ENCODE results near the gene C11orf68.
"Not testable (repeated sequence)": the region's sequence is repeated elsewhere in the genome, so short reads cannot be mapped to it uniquely, and the experiment has no call there.

C11orf68 gene

GRCh38 chr11:65918211-65919140 lies at the start of gene C11orf68:
Gene C11orf68, minus strand, starts transcription at chr11:65919062. Its CDS starts 31 bp downstream, at chr11:65919031.
- peak in 4 of 56 donors; percentile 42 to 62 (median 52) for DNase-seq

GRCh38 chr11:65967329-65967934 lies 48.6 kb upstream of the C11orf68 start:
- no peak for DNase-seq

DNA sequence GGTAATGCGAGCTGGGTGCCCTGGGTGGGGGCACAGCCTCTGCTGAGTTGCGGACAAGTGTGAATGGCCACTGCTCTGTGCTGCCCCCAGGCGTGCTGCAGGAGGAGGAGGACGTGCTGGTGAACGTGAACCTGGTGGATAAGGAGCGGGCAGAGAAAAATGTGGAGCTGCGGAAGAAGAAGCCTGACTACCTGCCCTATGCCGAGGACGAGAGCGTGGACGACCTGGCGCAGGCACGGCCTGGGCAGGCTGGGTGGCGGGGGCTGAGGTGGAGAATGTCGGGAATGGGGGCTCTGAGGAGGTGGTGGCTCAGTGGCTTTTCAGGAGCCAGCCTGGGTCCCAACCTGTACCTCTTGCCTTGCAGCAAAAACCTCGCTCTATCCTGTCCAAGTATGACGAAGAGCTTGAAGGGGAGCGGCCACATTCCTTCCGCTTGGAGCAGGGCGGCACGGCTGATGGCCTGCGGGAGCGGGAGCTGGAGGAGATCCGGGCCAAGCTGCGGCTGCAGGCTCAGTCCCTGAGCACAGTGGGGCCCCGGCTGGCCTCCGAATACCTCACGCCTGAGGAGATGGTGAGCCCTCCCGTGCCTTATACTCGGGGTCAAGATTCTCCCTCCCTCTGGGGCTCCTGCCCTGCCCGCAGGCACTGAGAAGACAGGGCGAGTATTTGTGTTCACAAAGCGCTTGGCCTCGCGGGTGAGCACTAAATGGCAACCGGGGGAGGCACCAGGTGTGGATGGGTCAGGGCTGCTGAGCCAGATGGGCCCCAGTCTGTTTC lies 47.3 kb upstream of the C11orf68 start:
- DNase-seq: no peak

GRCh38 chr11:65964906-65965305 lies 46.0 kb upstream of the C11orf68 start:
- no peak for DNase-seq

DNA sequence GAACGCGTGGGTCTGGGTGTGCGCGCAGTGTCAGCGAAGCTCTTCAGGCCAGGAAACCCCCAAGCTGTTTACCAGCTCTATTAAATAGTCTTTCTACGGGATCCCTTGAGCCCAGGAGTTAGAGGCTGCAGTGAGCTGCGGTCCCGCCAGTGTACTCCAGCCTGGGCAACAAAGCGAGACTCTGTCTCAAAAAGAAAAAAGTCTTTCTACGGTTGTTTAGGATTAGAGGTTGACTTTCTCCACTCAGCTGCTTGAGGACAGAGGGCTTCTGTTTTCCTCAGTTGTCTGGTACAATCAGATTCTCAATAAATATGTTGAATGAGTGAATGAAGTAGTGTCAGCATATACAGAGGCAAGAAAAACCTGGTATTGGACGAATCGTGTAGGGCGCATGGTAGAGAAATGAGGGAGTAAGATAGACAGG lies 43.3 kb upstream of the C11orf68 start:
- DNase-seq: no peak

DNA sequence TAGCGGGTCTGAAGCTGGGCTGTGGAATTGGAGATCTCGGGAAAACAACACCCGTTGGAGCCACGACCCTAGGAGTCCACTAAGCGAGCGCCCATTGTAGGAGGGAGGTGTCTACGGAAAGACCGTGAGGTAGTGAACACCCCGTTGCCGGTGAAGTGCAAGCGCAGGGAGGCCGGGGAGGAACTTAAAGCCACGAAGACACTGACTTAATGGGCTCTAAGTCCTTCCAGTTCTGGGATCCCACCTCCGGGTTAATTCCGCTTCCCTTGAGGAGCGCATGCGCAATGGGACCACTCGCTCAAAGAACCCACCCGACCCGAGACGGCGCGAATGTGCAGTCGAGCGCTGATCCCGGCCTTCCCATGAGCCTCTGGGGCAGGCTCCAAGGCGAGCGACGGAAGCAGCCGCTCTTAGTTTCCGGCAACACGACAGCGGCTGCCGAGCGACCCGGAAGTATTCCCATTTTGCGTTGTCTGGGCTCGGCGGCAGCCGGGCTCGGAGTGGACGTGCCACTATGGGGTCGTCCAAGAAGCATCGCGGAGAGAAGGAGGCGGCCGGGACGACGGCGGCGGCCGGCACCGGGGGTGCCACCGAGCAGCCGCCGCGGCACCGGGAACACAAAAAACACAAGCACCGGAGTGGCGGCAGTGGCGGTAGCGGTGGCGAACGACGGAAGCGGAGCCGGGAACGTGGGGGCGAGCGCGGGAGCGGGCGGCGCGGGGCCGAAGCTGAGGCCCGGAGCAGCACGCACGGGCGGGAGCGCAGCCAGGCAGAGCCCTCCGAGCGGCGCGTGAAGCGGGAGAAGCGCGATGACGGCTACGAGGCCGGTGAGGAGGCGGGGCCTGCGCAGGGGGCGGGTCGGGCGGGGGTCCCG lies 42.6 kb upstream of the C11orf68 start, which contains the start of gene SART1:
SART1 (plus strand) TSS at position 468 of the 874 bp plus-strand sequence; CDS start at position 515, 47 bp downstream.
- DNase-seq: peak; percentile 45 to 98 (median 95)

GRCh38 chr11:65960824-65961266 lies 42.0 kb upstream of the C11orf68 start:
- DNase-seq: peak in 1 of 56 donors; percentile 21

- DNase-seq: no peak
Measured at GRCh38 chr11:65958774-65959420, 40.0 kb upstream of the C11orf68 start.

GRCh38 chr11:65958291-65958690 lies 39.4 kb upstream of the C11orf68 start:
- no peak for DNase-seq

GRCh38 chr11:65954771-65955170 lies 35.9 kb upstream of the C11orf68 start:
- DNase-seq: no peak

DNA sequence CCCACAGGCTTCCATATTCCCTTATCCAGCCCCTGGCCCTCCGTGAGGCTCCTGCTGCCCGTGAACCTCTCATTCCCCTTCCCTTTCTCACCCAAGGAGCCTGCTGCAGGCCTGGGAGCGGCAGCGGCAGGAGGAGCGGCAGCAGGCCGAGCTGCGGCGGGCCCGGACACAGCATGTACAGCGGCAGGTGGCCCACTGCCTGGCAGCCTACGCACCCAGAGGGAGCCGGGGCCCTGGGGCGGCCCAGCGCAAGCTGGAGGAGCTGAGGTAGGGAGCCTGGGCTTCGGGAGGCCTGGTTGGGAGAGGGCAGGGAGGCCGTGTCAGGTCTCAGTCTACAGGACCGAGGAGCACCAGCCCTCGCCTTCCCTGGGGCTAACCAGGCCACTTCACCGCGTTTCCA lies 34.6 kb upstream of the C11orf68 start:
- DNase-seq: no peak

DNA sequence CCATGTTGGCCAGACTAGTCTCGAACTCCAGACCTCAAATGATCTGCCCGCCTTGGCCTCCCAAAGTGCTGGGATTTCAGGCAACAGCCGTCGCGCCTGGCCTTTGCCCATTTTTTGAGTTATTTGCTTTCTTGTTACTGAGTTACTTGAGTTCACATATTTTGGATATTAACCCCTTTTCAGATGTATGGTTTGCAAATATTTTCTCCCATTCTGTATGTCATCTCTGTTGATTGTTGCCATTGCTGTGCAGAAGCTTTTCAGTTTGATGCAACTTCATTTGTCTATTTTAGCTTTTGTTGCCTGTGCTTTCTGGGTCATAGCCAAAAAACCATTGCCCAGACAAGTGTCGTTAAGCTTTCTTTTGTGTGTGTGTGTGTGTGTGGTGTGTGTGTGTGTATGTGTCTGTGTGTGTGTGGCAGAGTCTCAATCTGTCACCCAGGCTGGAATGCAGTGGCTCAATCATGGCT lies 33.2 kb upstream of the C11orf68 start:
- no peak for DNase-seq

DNA sequence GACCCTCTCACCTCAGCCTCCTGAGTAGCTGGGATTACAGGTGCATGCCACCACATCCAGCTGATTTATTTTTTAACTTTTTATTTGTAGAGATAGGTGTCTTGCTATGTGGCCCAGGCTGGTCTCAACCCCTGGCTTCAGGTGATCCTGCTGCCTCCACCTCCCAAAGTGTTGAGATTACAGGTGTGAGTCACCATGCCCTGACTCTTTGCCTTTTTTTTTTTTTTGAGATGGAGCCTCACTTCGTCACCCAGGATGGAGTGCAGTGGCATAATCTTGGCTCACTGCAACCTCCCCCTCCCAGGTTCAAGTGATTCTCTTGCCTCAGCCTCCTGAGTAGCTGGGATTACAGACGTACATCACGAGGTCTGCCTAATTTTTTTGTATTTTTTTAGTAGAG lies 32.8 kb upstream of the C11orf68 start:
- DNase-seq: not testable (repeated sequence)

DNA sequence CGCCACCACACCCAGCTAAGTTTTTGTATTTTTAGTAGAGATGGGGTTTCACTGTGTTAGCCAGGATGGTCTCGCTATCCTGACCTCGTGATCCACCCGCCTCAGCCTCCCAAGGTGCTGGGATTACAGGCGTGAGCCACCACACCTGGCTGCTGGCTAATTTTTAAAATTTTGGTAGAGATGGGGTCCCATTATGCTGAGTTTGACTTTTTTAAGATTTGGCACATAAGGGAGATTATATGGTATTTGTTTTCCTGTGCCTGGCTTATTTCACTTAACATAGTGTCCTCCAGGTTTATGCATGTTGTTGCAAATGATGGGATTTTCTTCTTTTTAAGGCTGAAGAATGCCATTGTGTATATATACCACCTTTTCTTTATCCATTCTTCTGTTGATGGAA lies 31.8 kb upstream of the C11orf68 start:
- DNase-seq: not testable (repeated sequence)

DNA sequence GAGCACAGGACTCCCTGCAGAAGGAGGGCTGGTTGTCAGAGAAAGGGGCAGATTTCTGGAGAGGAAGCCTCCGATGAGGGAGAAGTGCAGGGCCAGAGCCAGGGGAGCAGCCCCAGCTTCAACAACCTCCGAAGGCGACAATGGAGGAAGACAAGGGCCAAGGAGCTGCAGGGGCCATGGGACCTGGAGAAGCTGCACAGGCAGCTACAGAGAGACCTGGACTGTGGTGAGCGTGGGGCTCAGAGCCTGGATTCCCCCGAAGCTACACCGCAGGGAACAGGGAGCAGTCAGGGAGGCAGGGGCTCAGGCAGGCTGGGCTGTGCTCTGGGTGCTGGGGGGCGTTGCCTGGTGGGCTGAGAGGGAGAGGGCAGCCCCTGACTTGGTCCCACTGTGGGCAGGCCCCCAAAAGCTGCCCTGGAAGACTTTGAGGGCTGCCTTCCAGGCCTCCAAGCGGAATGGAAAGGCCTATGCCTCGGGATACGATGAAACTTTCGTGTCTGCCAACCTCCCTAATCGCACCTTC lies 28.8 kb upstream of the C11orf68 start:
- DNase-seq: no peak

- no peak for DNase-seq
Measured at GRCh38 chr11:65947133-65947532, 28.3 kb upstream of the C11orf68 start.

DNA sequence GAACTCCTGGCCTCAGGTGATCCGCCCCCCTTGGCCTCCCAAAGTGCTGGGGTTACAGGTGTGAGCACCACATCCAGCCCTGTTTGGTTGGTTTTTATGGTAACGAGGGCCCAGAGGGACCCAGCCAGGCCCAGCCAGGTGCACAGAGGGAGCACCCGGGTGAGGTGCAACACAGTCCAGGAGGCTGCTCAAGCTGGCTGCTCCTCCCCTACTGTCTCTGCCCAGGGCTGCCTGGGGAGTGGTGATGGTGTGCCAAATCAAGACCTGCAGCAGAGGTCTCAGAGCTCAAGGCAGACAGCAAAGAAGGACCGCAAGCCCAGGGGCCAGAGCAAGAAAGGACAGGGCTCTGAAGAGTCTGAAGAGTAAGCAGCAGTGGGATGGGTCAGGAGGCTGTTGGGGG lies 27.8 kb upstream of the C11orf68 start:
- no peak for DNase-seq

- DNase-seq: no peak
Measured at GRCh38 chr11:65945941-65946558, 27.2 kb upstream of the C11orf68 start.

- DNase-seq: no peak
Measured at GRCh38 chr11:65945430-65945911, 26.6 kb upstream of the C11orf68 start, which contains the start of gene TSGA10IP. Gene TSGA10IP, plus strand, starts transcription at chr11:65945480. Its CDS starts 196 bp downstream, at chr11:65945676.

Data from nucleus accumbens (tissue), 56 donors.